ENCODE measurements around the gene KRTAP6-3. TPM values are rescaled to one million over a fixed set of nuclear protein-coding genes. Genes with fewer than 3 reads are reported as not detected.

KRTAP6-3 gene
- total RNA-seq, 1 donor from 2014 or later = not detected

DNA sequence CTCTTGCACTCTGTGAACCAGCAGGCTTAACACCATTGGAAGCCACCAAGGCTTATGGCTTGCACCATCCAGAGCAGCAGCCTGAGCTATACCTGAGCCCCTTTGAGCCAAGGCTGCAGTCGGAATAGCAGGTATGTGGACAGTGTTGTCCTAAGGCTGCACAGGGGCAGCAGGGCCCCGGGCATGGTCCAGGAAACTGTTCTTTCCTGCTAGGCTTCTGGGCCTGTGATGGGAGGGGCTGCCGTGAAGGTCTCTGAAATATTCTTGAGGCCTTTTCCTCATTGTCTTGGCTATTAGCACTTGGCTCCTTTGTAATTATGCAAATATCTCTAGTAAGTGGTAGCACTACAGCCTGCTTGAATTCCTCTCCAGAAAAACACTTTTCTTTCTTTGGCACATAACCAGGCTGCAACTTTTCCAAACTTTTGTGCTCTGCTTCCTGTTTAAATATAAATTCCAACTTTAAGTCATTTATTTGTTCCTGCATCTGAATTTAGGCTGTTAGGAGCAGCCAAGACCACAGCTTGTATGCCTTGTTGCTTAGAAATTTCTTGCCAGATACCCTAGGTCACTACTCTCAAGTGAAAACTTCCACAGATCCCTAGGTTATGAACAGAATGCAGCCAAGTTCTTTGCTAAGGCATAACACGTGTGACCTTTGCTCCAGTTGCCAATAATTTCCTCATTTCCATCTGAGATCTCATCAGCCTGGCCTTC lies 33.4 kb downstream of the KRTAP6-3 start:
- no peak for DNase-seq

DNA sequence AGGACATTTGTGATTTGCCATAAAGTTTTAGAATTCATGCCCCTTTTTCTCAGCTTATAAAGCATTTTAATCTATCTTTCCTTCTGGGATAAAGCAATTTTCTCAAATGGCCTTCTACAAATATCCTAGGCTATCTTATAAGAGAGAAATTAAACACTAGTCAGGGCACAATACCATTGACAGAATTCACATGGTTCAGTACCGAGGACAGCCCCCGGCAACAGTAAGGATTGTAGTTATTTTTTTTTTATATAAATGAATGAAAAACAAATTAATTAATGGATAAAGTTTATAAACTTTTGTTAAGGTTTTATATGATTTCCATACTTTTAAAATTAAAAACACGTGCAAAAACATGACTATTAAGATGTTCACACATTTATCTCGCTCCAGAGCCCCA lies 35.9 kb downstream of the KRTAP6-3 start:
- no peak for DNase-seq

DNA sequence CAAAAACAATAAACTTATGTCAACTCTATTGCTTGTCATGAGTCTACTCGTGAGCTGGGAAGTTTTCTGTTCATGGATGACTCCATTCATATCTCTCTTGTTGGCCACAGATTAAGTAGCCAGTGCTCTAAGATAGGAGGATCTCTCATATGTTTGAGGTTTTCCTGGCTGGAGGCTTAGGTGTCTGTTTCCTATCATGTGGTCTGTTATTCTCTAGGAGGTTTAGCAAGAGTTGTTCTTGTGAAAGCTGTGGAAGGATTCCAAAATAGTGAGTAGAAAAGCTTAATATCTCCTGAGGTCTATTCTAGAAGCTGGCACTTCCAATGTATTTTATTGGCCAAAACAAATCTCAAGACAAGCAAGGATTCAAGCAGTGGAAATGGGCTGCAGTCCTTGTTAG lies 37.0 kb downstream of the KRTAP6-3 start:
- DNase-seq = no peak

DNA sequence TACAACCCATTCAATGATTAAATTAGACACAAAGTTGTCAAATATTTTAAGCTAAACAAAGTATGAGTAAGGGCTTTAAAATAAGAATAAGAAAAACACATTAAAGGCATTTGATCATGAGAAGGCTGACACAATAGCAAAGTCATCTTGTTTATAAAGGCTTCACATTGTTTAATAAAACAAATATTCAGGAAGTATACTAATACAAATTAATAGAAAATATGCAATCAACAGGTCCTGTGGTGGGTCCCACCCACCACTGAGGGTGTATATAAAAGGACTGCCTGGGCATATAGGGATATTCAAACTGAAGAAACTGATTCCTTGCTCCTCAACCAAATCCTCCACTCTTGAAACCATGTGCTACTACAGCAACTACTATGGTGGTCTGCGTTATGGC lies 42.7 kb downstream of the KRTAP6-3 start, which contains the start of gene KRTAP20-2:
Gene KRTAP20-2, plus strand, starts transcription at position 301 of the 400 bp plus-strand sequence. Its CDS starts 58 bp downstream, at position 359.
- DNase-seq = no peak

DNA sequence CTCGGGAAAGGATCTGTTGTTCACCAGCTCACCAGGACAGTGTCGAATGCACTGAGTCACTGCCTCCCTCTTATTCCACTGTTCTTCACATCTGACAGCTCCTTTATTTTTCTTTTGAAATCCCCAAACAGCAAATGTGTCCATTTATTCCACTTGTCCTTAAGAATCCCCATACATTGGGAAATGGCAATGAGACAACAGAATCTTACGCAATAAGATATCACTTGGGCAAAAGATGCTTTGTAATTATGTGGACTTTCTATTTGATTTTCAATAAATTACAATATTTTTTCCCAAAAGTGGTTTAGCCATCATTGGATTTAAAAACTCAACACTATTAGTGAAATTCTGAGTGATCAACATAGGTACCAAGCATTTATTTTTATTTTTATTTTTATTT lies 46.4 kb downstream of the KRTAP6-3 start:
- no peak for DNase-seq

DNA sequence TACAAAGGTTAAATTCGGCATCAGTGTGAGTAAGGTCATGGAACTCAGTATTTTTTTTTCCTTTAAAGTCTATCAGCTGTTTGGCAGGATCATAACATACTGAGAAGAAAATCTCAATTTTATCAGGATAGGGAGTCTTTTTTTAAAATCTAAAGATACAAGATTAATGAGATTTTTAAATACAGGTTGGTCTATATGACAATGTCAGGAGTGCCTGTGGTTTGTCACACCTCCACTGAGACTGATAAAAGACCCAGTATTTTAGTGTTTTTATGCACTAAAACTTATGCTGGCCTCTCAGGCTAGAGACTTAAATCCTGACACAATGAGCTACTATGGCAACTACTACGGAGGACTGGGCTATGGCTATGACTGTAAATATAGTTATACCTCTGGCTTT lies 50.3 kb downstream of the KRTAP6-3 start, which contains the start of gene KRTAP20-3:
Gene KRTAP20-3, plus strand, starts transcription at position 301 of the 400 bp plus-strand sequence.
- DNase-seq = no peak

Small RNA genes lying within 50 kb of the gene (small RNA-seq; reads per million reads assigned to genes)
- gene KRTAP20-1 (not detected), gene KRTAP20-3 (not detected), gene KRTAP20-4 (not detected), gene KRTAP22-1 (not detected), gene KRTAP22-2 (not detected)

Other genes starting within 250 kb of the KRTAP6-3 start
- gene KRTAP23-1, start 243.8 kb upstream of the KRTAP6-3 start, total RNA-seq = not detected
- not detected for gene KRTAP13-2, start 220.2 kb upstream of the KRTAP6-3 start, total RNA-seq
- not detected for gene KRTAP13-1, start 196.4 kb upstream of the KRTAP6-3 start, total RNA-seq
- not detected for gene KRTAP13-3, start 166.5 kb upstream of the KRTAP6-3 start, total RNA-seq
- not detected for gene KRTAP13-4, start 162.2 kb upstream of the KRTAP6-3 start, total RNA-seq
- not detected for gene KRTAP15-1, start 152.2 kb upstream of the KRTAP6-3 start, total RNA-seq
- gene KRTAP19-1, start 112.1 kb upstream of the KRTAP6-3 start, total RNA-seq = not detected
- gene KRTAP19-2, start 105.0 kb upstream of the KRTAP6-3 start, total RNA-seq = not detected
- gene KRTAP19-3, start 100.4 kb upstream of the KRTAP6-3 start, total RNA-seq = not detected
- gene KRTAP19-4, start 95.3 kb upstream of the KRTAP6-3 start, total RNA-seq = not detected
- not detected for gene KRTAP19-5, start 90.3 kb upstream of the KRTAP6-3 start, total RNA-seq
- gene KRTAP19-6, start 50.6 kb upstream of the KRTAP6-3 start, total RNA-seq = not detected
- gene KRTAP19-7, start 31.1 kb upstream of the KRTAP6-3 start, total RNA-seq = not detected
- gene KRTAP22-2, start 2.0 kb upstream of the KRTAP6-3 start, total RNA-seq = not detected
- not detected for gene KRTAP6-2, start 6.5 kb downstream of the KRTAP6-3 start, total RNA-seq
- not detected for gene KRTAP22-1, start 8.6 kb downstream of the KRTAP6-3 start, total RNA-seq
- not detected for gene KRTAP6-1, start 21.5 kb downstream of the KRTAP6-3 start, total RNA-seq
- gene KRTAP20-1, start 24.0 kb downstream of the KRTAP6-3 start, total RNA-seq = not detected
- gene KRTAP20-4, start 28.2 kb downstream of the KRTAP6-3 start, total RNA-seq = not detected
- not detected for gene KRTAP20-2, start 42.8 kb downstream of the KRTAP6-3 start, total RNA-seq
- not detected for gene KRTAP20-3, start 50.4 kb downstream of the KRTAP6-3 start, total RNA-seq
- gene KRTAP21-3, start 126.3 kb downstream of the KRTAP6-3 start, total RNA-seq = not detected
- not detected for gene KRTAP21-2, start 154.8 kb downstream of the KRTAP6-3 start, total RNA-seq
- gene KRTAP21-1, start 163.0 kb downstream of the KRTAP6-3 start, total RNA-seq = not detected
- not detected for gene KRTAP8-1, start 220.8 kb downstream of the KRTAP6-3 start, total RNA-seq
- not detected for gene KRTAP7-1, start 237.3 kb downstream of the KRTAP6-3 start, total RNA-seq

All from occipital lobe (tissue), 3 donors.